NK-92 (cell line): ENCODE results near the gene PRUNE1.
A peak's percentile ranks its signal among the peaks of the same experiment; 100 is the strongest.

ENCODE experiments used
- DNase-seq: peaks from one replicate; lab custom pipeline; 2025; ENCODE audit not compliant: unreplicated experiment; lab: John Stamatoyannopoulos, UW

PRUNE1 gene

GRCh38 chr1:150976879-150977694, 31.2 kb upstream of the PRUNE1 start:
- no peak for DNase-seq

- peak; percentile 55 for DNase-seq
Measured at GRCh38 chr1:150979092-150980056, 28.9 kb upstream of the PRUNE1 start.

DNA sequence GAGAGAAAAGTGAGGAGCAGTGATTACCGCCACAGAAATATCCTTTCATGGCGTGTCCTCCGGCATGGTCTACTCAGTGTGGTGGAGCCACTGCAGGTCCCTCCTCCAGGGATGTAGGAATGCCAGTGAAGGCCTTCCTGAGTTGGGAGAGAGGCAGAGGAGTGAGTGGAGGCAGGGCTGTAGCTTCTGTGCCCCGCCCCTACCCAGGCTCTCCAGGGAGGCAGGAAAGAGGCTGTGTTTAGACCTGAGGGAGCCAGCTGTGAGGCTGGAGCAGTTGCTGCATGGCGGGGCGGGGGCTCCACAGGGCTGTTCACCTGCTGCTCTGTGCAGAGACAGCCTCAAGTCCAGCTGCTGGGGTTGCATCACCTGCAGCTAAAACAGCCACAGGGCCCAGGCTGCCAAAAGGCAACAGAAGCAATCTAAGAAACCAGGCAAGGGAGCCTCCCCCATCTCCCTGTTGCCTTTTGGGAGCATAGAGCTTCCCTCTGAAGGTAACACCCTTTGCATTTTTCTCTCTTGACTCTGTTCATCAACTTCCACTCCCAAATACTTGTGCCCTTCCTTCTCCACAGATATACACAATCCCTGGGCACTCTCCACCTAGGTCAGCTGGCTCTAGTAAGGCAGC, 27.0 kb upstream of the PRUNE1 start:
- no peak for DNase-seq

GRCh38 chr1:150981805-150982712, 26.2 kb upstream of the PRUNE1 start, which contains the start of gene ANXA9:
ANXA9 (plus strand) TSS chr1:150982292; CDS start chr1:150983106, 814 bp downstream.
- DNase-seq: no peak

- DNase-seq: no peak
Measured at GRCh38 chr1:150985179-150985825, 22.9 kb upstream of the PRUNE1 start.

DNA sequence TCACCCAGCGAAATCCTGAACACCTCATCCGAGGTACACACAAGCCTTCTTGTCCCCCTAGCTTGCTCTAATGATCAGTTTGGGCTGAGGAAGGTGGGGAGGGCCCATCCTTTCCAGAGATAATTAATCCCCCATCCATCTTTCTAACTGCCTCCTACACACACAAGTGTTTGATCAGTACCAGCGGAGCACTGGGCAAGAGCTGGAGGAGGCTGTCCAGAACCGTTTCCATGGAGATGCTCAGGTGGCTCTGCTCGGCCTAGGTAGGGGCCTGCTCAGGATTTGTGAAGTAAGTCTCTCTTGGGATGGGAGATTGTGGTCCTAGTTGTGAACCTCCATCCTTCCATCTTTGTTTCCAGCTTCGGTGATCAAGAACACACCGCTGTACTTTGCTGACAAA, 20.3 kb upstream of the PRUNE1 start:
- DNase-seq: no peak

DNA sequence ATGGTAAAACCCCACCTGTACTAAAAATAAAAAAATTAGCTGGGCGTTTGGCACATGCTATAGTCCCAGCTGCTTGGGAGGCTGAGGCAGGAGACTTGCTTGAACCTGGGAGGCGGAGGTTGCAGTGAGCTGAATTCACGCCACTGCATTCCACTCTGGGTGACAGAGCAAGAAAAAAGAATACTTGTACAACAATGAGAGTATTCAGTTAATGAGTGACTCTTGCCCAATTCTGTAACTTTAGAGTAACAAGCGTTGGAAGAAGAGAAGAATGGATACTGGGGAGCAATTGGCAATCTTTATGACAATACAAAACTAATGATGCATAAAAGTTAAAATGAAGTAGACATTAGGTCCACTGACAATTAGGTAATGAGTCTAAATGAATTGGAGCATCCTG, 15.6 kb upstream of the PRUNE1 start:
- DNase-seq: no peak

- no peak for DNase-seq
Measured at GRCh38 chr1:150994248-150994647, 14.0 kb upstream of the PRUNE1 start.

DNA sequence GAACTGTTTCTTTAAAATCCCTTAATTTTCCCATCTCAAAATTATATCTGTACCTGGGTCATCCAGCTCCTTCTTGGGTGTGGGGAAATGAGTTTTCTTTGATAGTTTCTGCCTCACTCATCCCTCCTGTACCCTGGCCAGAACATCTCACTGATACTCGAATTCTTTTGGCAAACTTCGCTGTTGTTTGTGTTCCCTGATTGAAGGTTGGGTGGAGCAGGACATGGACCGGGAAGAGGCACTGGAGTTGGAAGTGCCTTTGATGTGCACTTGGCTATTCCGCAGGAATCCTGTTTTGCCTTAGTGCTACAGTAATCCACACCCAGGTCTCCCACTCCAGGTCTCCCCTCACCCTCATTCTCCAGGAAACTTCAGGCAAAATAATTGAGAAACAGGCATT, 12.8 kb upstream of the PRUNE1 start:
- DNase-seq: no peak

GRCh38 chr1:150995896-150996295, 12.4 kb upstream of the PRUNE1 start:
- no peak for DNase-seq

- DNase-seq: no peak
Measured at GRCh38 chr1:150997126-150997872, 10.9 kb upstream of the PRUNE1 start.

GRCh38 chr1:150997949-150998348, 10.3 kb upstream of the PRUNE1 start:
- DNase-seq: no peak

GRCh38 chr1:150999051-150999674, 9.1 kb upstream of the PRUNE1 start:
- no peak for DNase-seq

DNA sequence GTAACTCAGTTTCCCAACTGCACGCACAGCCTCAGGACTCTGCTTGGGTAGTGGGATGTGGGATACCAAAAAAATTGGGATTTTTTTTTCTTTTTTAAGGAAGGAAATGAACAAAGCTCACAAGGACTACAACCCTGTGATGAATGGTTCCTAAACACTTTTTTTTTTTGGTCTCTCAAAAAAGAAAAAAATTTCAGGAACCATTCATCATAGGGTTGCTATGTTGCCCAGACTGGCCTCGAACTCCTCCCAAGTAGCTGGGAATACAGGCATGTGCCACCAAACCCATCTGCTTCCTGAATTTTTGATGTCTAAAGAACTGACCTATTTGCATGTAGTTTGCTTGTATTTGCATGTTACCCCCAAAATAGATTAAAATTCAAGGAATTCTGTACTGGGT, 8.3 kb upstream of the PRUNE1 start:
- no peak for DNase-seq

DNA sequence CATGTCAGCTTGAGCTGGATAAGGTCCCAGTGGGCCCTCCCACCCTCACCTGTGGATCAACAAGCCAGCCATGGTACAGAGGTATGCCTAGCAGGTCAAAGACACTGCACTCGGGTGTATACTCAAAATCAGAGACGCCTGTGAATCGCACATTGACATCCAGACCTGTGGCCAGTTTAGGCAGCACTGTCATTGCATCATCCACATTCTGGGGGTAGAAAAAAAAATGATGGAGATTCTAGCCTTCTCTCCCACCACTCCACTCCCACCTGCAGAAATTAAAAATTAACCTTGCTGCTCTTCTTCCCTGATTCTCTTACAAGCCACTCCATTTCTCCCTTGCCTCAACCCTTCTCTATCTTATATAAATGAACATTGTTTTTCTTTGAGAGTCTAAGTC, 7.8 kb upstream of the PRUNE1 start:
- no peak for DNase-seq

DNA sequence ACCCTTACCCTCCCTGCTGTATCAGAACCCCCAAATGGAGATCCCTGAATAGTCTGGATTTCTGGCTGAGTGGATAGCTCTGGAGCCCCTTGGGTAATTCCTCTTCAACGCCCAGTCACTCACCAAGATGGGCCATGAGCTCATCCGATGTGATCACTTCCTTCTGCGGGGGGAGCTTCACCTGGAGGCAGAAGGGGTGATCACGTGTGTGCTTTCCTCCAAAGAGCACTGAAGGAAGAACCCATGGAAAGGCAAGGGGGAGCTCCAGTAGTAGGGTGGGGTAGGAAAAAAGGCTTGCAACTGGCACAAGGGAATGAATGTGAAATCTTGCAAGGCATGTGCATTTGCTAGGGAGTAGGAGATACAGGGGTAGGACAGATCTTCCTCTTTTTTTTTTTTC, 6.6 kb upstream of the PRUNE1 start:
- DNase-seq: no peak

GRCh38 chr1:151002051-151002450, 6.2 kb upstream of the PRUNE1 start:
- DNase-seq: no peak

DNA sequence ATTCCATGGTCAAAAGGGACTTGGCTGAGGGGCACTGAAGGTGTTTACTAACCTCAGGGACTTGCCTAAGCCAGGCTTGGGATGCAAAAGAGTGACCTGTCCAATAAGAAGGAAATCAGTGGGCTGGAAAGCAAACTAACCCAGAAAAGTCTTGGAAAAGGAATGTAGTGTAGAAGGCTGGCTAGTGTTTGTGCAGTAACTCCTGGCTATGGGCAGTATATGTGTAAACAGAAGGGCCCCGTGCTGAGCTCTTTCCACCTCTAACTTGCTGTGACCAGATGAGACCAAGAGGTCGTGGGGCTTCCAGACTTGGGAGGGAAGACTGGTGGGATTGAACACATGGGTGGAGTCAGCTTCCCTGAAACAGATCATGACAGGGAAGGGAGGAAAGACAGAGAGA, 5.6 kb upstream of the PRUNE1 start:
- no peak for DNase-seq

DNA sequence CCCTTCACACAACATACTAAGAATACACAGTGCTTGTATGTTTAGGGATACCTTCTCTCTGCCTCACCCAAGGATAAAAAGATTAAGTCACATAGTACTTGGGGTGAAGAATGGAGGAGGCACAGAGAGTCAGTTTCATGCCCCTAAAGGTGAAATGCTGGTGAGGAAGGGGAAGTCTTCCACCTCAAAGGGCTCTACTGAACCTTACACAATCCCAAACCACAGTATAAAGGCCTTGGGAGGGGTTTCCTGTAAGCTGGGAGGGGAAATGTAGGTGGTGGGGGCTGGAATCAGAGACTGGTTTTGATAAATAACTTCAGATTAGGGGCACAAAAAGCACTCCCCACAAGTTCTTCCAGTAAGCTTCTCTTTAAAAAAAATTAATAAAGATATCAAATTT, 5.1 kb upstream of the PRUNE1 start:
- DNase-seq: no peak
